GM21825 (cell line): ENCODE data around the gene MBD5.

Experiments used
- ATAC-seq: cut with Tn5 transposase; IDR thresholded peaks from one replicate; pipeline ENCODE4 v1.9.1; 2021; ENCODE audit warnings: mild to moderate bottlenecking, moderate library complexity; ENCODE audit not compliant: unreplicated experiment

The MBD5 gene

DNA sequence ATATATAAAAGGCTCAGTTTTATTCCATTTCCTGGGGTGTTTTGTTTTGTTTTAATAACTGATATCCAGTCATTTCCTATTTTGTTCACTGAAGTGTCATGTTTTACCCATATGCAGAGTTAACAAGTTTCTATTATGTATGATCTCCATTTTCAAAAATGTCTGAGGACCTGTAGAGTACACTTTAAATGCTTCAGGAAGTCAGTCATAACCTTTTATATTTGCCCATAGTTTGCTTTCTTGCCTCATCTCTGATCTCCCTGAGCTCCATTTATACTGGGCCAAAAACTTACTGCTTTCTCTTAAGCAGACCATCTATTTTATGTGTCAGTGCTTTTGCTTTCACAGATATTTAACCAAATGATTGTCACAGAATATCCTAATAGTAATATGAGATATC is 278.7 kb downstream of the MBD5 start:
- no peak for ATAC-seq

DNA sequence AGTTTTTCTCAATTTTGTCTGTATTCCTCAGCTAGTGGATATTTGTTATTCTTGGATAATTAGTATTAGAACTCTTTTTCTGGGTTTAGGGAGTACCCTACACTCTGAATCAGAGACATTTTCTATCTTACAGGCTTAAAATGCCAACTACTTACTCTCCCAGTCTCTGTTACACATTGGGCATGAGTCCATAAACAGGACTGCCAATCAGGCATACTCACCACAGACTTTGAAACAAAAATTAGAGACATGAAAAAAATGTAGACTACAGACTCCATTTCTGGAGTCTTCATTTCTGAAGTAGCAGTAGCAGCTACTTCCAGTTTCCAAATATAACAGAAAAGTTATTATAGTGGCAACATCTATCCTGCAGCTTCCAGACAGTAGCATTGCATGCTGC is 279.7 kb downstream of the MBD5 start:
- no peak for ATAC-seq

DNA sequence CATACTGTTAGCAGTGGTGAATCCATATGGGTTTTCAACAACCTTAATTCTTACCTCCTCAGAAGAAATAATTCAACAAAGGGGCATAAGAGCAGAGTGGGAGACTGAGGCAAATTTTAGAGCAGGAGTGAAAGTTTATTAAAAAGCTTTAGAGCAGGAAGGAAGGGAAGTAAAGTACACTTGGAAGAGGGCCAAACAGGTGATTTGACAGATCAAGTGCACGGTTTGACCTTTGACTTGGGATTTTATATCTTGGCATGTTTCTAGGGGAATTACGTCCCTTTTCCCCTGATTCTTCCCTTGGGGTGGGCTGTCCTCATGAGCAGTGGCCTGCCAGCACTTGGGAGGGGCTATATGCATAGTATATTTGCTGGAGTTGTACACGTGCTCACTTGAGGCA is 280.5 kb downstream of the MBD5 start:
- no peak for ATAC-seq

DNA sequence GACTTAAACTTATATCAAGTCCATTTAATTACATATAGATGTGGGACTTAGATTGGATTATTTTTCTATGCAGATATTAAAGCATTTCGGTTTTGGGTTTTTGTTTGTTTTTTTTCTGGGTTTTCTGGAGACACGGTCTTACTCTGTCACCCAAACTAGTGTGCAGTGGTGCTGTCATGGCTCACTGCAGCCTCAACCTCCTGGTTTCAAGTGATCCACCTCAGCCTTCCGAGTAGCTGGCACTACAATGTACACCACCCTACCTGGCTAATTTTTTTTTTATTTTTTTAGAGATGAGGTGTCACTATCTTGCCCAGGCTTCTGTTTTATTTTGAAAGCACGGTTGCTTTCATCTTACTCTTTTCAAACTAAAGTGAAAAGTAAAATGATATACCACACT is 281.6 kb downstream of the MBD5 start:
- no peak for ATAC-seq

GRCh38 chr2:148303161-148303560 is 282.3 kb downstream of the MBD5 start:
- no peak for ATAC-seq

- no peak for ATAC-seq
These were observed 284.6 kb downstream of the MBD5 start for GRCh38 chr2:148305476-148305875.

DNA sequence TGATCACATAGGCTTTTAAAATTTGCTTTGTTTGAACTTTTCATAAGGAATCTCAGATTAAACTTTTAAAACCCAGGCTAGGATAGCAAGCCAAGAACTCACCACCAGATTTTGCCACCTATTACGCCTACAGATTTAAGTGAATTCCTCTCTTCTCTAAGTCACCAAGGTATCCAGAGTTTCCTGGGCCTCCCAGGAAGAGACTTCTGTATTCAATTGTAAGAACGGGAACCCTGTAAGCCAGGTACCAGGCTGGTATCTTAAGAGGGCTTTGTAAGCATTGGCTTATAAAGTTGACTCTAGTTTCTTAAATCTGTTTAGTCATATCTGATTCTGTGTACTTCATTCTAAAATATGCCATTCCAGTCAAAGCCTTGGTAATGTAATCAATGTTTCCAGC is 285.1 kb downstream of the MBD5 start:
- no peak for ATAC-seq

GRCh38 chr2:148317598-148317997 is 296.7 kb downstream of the MBD5 start:
- ATAC-seq = no peak

- ATAC-seq = no peak
These were observed 317.6 kb downstream of the MBD5 start for GRCh38 chr2:148338541-148338940.

DNA sequence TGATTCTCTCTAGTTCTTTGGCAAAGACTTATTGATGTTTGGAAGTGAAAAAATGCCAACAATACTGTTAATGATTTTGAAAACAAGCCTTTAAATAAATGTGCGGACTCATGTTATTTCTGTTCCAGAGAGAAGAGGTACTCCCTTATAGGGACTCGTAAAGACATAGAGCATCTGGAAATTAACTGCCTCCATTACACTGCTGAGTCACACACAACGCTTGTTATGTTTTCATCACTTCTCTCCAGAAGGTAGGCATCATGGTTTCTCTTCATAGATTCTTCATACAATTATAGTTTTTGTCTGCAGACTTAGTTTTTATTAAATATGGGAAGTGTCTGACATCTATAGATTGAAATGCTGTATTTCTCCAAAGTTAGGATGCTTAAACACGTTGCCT is 321.2 kb downstream of the MBD5 start:
- ATAC-seq = no peak

DNA sequence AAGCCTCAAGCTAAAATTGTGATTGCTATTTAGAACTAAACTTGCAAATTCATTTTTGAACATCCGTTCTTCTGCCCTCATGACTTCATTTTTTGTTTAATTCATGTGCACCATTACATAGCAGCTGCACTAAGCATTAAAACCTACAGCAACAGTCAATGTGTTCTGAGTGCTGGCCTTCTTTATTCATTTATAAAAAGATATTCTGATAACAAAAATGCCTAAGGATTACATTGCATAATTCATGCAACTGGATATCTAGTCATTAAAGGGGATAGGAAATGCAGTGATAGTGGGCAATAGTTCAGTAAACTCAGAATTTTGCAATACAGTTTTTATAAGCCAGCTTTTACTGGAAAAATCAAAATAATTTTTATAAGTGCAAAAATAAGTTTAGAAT is 329.3 kb downstream of the MBD5 start:
- ATAC-seq = no peak

DNA sequence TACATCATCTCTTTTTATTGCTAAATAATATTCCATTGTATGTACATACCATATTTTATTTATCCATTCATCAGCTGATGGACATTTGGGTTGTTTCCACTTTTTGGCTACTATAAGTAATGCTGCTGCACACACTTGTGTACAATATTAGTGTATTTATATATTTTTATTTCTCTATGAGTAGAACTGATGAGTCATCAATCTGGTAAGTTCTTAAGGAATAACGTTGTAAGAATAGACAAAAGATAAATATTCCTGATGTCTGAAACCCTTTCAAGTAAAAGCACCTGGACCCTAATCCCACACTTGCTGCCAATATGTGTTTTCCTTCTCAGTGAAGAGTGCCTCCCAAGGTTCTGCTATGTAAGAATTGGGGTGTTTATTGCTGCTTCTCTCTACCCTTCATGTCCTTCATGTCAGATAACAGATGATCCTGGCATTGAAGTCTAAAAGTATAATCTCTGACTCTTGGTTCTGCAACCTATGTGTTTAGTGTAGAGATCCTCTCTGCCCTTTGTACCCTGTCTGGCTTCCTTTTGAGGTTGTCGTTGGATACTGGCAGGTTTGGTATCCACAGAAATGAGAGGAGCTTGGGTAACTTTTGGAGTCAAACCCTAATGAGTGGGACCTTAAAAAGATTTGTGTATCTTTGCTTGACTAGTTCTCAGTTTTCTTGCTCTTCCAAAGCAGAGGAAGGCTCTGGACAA is 330.7 kb downstream of the MBD5 start:
- no peak for ATAC-seq

- no peak for ATAC-seq
These were observed 337.5 kb downstream of the MBD5 start for GRCh38 chr2:148358375-148358774.

GRCh38 chr2:148360662-148361061 is 339.8 kb downstream of the MBD5 start:
- ATAC-seq = no peak

DNA sequence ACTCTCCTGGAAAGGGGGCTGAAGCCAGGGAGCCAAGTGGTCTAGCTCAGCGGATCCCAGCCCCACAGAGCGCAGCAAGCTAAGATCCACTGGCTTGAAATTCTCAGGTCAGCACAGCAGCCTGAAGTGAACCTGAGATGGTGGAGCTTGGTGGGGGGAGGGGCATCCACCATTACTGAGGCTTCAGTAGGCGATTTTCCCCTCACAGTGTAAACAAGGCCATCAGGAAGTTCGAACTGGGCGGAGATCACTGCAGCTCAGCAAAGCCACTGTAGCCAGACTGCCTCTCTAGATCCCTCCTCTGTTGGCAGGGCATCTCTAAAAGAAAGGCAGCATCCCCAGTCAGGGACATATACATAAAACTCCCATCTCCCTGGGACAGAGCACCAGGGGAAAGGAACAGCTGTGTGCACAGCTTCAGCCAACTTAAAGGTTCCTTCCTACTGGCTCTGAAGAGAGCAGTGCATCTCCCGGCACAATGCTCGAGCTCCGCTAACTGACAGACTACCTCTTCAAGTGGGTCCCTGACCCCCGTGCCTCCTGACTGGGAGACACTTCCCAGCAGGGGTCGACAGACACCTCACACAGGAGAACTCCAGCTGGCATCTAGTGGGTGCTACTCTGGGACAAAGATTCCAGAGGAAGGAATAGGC is 341.4 kb downstream of the MBD5 start:
- no peak for ATAC-seq

DNA sequence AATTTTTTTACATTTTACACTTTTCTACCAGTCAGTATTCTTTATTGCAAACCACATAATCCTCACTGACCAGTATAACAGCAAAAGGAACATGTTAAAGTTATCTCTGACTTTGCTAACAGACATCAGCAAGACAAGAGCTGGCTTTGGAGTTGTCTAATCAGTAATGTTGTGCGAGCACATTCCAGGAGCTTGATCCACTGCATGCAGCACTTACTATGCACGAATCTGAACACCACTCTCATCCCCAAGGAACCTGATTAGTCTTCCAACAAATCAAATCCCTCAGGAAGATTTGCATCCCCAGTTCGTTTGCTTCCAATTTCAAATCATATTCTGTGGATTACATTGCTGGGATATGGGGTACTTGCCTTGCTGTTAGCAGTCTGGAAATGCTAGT is 354.3 kb downstream of the MBD5 start:
- no peak for ATAC-seq

GRCh38 chr2:148391324-148391723 is 370.4 kb downstream of the MBD5 start:
- ATAC-seq = no peak

- ATAC-seq = no peak
These were observed 381.9 kb downstream of the MBD5 start for GRCh38 chr2:148402786-148403185.

DNA sequence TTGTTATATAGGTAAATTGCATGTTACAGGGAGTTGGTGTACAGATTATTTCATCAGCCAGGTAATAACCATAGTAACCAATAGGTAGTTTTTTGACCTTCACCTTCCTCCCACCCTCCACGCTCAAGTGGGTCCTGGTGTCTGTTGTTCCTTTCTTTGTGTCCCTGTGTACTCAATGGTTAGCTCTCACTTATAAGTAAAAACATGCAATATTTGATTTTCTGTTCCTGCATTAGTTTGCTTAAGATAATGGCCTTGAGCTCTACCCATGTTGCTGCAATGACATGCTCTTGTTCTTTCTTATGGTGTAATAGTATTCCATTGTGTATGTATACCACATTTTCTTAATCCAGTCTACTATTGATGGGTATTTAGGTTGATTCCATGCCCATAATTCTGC is 390.0 kb downstream of the MBD5 start:
- no peak for ATAC-seq

DNA sequence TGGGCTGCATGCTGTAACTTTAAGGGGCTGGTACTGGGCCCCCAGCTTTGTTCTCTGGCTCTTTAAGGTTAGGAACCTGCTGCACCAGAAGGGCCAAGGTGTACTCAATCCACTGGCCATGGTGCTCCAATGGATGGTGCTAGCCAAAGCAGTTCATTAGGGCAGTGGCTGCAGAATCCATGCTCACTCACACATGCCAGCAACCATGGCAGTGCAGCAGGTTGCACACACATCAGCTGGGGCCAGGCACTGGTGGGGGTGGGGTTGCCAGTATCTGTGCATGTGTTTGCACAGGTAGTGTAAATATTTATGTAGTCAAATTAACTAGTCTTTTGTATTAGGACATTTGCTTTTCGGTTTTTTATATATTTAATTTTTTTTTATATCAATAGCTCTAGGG is 395.4 kb downstream of the MBD5 start:
- no peak for ATAC-seq

GRCh38 chr2:148430101-148430500 is 409.2 kb downstream of the MBD5 start:
- ATAC-seq = no peak

DNA sequence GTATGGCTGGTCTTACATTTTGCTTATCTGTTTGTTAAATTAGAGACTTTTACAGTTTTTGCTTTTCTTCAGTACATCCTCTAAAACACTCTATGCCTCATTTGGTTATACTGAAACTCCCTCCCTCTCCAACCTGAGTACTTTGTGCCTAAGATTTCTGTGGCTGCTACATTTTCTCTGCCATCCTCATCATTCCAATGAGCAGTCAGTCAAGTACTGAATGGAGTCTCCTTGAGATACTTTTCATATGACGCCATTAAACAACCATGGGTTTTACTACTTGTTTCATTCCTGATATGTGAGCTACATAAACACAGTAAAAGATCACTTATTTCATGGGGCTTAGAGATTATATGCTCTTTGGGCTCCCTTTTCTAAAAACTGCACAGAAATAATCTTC is 427.0 kb downstream of the MBD5 start:
- ATAC-seq = no peak

DNA sequence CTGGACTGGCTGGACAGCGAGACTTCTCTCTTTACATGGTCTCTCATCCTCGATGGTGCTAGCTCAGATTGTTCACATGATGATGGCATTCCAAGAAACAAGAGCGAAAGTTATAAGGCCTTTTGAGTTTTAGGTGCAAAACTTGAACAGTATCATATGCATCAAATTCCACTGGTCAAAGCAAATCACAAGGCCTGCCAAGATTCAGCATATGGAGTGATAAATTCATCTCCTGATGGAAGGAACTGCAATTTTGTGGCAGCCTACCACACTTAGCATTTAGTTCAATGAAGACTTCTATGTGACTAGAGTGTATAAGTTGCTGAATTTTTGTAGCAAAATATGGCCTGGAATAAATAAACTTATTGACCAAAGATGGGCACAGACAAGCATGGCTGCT is 429.6 kb downstream of the MBD5 start:
- no peak for ATAC-seq
